HG02840 (cell line): ENCODE data around the gene ACVRL1.
"Not testable (repeated sequence)": the region's sequence is repeated elsewhere in the genome, so short reads cannot be mapped to it uniquely, and the experiment has no call there.

Source experiments
- ATAC-seq: cut with Tn5 transposase; IDR thresholded peaks from one replicate; pipeline ENCODE4 v1.9.1; 2021; ENCODE audit warnings: mild to moderate bottlenecking, moderate library complexity, moderate number of reproducible peaks; ENCODE audit not compliant: unreplicated experiment, low FRiP score

Gene ACVRL1

GRCh38 chr12:51873251-51873994 is 33.9 kb upstream of the ACVRL1 start:
- ATAC-seq: no peak

DNA sequence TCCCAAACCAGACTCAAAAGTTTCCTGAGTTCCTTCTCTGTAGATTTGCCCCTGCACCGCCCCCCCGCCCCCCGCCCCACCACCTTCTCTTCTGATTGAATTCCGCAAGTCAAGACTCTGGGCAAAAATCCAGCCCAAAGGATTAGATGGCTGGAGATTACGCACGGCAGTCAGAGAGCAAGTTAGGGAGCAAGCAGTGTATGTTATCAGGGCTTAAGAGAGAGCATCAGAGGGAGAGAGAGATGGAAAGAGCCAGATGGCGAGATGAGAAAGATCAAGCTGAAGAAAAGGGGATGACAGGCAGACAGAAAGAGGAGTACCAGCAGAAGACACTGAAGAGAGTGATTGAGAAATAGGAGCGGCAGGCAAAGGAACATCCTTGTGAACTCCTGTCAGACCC is 33.3 kb upstream of the ACVRL1 start:
- no peak for ATAC-seq

DNA sequence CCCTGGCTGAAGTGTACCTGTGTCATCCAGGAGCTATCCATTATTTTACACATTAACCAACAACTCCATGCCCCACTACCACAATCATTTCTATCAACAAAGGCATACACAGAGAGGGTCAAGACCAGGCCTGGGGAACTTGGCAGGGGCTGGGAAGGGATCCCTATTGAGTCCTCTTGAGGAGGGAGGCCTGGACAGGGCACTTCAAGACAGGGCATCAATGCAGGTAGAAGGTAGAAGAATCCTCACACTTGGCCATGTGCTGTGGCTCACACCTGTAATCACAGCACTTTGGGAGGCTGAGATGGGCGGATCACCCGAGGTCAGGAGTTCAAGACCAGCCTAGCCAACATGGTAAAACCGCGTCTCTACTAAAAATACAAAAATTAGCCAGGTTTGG is 32.8 kb upstream of the ACVRL1 start:
- no peak for ATAC-seq

- ATAC-seq: no peak
These were observed 28.2 kb upstream of the ACVRL1 start for GRCh38 chr12:51879102-51879501.

- no peak for ATAC-seq
These were observed 24.0 kb upstream of the ACVRL1 start for GRCh38 chr12:51883295-51883694.

GRCh38 chr12:51883998-51884675 is 23.2 kb upstream of the ACVRL1 start:
- no peak for ATAC-seq

- ATAC-seq: no peak
These were observed 22.6 kb upstream of the ACVRL1 start for GRCh38 chr12:51884676-51885229.

DNA sequence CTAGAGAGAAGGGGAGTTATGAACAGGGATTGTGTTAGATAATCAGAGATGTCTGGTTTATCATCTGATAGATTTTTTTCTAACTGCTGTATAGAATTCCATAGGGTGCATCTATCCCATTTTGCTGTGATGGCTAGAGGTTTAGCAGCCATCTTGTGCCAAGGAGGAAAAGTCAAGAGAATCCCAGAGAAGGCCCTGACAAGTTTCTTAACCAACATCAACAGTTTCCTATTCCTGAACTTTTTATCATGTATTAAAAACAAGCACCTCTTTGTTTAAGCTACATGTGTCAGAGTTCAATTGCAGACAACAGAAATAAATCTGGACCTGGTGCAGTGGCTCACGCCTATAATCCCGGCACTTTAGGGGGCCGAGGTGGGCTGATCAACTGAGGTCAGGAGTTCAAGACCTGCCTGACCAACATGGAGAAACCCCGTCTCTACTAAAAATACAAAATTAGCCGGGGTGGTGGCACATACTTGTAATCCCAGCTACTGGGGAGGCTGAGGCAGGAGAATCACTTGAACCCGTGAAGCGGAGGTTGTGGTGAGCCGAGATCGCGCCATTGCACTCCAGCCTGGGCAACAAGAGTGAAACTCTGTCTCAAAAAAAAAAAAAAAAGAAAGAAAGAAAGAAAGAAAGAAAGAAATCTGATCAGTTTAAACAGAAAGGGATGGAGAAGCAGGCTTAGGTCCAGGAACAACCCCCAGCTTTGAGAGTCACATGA is 21.8 kb upstream of the ACVRL1 start:
- not testable (repeated sequence) for ATAC-seq

GRCh38 chr12:51886021-51886710 is 21.1 kb upstream of the ACVRL1 start:
- no peak for ATAC-seq

DNA sequence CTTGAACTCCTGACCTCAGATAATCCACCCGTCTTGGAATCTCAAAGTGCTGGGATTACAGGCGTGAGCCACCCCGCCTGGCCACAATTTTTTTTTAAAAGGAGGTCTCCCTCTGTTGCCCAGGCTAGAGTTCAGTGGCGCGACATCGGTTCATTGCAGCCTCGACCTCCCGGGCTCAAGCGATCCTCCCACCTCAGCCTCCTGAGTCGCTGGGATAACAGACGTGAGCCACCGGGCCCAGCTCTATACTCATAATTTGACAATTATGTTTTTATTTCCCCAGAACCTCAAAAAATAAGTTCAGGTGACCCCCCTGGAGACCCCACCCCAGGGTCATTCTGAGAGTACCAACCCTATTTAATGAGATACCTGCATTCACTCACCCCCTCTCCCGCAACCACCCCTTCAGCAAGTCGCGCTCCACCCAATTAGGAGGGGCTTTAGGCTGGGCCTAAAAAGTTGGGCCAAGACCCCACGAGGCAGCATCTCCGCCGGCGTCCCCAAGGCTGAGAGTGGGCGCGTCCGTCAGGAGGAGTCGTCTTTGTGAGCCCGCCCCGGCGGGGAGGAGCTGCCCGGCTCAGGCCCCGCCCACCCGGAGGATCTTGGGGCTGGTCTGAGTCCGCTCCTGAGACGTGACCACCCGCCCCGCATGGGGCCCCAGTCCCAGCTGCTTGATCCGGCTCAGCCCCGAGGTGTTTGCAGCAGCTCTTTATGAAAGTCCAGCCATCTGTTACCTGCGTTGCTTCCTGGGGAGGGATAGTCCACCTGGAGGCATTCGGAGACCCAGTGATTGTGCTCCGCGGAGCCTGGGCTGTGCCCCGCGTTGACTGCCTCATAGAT is 19.6 kb upstream of the ACVRL1 start, which contains the start of gene ANKRD33:
Gene ANKRD33 (plus strand): TSS at position 628 of the 840 bp plus-strand sequence. CDS start 84 bp downstream, at position 712.
- ATAC-seq: no peak

DNA sequence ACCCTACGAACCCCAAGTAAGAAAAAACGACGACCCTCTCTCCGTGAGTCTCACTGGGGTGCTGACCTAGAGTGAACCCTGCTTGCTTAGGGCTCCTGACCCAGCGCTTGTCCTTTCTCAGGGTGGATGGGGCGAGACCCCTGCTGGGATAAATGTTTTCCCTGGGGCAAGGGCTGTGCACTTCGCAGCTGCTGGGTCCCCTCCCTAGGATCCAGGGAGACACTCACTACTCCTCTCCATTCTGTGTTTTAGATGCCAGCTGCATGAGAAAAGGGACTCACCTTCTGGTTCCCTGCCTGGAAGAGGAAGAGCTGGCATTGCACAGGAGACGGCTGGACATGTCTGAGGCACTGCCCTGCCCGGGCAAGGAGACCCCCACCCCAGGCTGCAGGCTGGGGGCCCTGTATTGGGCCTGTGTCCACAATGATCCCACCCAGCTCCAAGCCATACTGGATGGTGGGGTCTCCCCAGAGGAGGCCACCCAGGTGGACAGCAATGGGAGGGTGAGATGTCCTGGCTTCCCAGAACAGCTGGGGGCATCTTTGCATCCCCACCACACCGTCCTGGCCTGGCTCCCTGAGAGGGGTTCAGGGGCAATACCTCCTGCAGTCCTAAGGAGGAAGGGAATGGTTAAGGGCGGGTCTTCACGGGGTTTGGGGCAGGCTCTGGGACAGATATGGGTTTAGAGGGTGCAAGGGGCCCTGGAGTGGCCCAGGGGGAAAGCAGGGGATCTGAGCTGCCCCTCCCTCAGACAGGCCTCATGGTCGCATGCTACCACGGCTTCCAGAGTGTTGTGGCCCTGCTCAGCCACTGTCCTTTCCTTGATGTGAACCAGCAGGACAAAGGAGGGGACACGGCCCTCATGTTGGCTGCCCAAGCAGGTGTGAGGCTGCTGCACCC is 18.7 kb upstream of the ACVRL1 start:
- no peak for ATAC-seq

GRCh38 chr12:51889216-51890132 is 17.8 kb upstream of the ACVRL1 start:
- no peak for ATAC-seq

- no peak for ATAC-seq
These were observed 17.2 kb upstream of the ACVRL1 start for GRCh38 chr12:51890133-51890464.

DNA sequence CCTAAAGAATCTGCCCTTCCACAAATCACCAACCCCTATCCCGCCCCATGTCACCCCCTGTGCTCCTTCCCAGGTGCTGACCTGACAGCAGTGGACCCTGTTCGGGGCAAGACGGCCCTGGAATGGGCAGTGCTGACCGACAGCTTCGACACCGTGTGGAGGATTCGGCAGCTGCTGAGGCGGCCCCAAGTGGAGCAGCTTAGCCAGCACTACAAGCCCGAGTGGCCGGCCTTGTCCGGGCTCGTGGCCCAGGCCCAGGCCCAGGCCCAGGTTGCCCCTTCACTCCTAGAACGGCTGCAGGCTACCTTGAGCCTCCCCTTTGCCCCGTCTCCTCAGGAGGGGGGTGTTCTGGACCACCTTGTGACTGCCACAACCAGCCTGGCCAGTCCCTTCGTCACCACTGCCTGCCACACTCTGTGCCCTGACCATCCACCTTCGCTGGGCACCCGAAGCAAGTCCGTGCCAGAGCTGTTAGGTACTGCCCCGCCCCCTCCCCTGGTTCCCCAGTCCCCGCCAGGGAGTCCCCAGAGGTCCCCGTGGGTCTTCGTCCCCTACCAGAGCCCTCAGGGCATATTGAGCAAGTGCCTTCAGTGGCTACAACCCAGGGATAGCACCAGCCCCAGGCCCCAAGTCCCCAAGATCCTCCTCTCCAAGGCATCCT is 16.7 kb upstream of the ACVRL1 start:
- no peak for ATAC-seq

- no peak for ATAC-seq
These were observed 15.5 kb upstream of the ACVRL1 start for GRCh38 chr12:51891843-51892242.

- ATAC-seq: no peak
These were observed 13.5 kb upstream of the ACVRL1 start for GRCh38 chr12:51893786-51894185.
